HG03342 (cell line): ENCODE data around the gene NPPC.
A peak's percentile ranks its signal among the peaks of the same experiment; 100 is the strongest.

ENCODE experiments used
- ATAC-seq: cut with Tn5 transposase; IDR thresholded peaks from one replicate; pipeline ENCODE4 v1.9.1; 2021; ENCODE audit warnings: mild to moderate bottlenecking, moderate library complexity; ENCODE audit not compliant: unreplicated experiment

The NPPC gene

GRCh38 chr2:231935815-231936214 is 9.6 kb upstream of the NPPC start:
- no peak for ATAC-seq

GRCh38 chr2:231935207-231935524 is 9.0 kb upstream of the NPPC start:
- no peak for ATAC-seq

GRCh38 chr2:231934441-231935206 is 8.4 kb upstream of the NPPC start:
- no peak for ATAC-seq

GRCh38 chr2:231933916-231934401 is 7.8 kb upstream of the NPPC start:
- ATAC-seq: no peak

- no peak for ATAC-seq
Measured at GRCh38 chr2:231932985-231933915, 7.1 kb upstream of the NPPC start.

- no peak for ATAC-seq
Measured at GRCh38 chr2:231932711-231932970, 6.4 kb upstream of the NPPC start.

- ATAC-seq: no peak
Measured at GRCh38 chr2:231931481-231931915, 5.3 kb upstream of the NPPC start.

DNA sequence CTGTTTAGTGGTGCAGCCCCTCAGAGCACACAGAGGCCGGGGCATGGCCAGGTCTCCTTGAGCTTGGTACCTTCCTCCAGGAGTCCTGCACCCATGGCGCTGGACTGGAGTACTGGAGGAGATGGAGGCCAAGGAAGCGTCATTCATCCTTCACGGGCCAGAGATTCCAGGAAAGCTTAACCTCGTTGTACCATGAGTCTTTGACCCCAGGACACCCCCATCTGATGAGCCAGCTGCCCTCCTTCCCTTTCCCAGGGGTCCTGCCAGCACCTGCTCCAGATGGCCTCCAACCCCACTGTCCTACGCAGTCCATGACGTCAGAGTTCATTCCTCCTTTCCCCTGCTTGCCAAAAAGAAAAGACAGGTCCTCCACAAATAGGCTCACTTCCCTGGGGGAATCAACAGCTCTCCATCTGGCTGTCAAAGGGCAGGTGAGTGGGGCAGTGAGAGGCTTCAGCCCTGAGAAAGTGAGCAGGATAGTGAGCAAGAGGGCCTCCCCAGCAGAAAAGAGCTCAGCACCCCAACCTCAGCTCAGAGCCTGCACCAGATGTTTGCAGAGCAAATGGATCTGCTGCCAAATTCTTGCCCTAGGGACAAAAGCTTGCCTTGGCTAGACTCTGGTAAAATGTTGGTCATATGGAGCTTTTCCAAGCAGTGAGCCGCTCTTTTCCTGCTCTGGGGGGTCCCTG is 4.5 kb upstream of the NPPC start:
- no peak for ATAC-seq

GRCh38 chr2:231929961-231930592 is 3.9 kb upstream of the NPPC start:
- no peak for ATAC-seq

GRCh38 chr2:231928901-231929725 is 2.9 kb upstream of the NPPC start:
- ATAC-seq: no peak

DNA sequence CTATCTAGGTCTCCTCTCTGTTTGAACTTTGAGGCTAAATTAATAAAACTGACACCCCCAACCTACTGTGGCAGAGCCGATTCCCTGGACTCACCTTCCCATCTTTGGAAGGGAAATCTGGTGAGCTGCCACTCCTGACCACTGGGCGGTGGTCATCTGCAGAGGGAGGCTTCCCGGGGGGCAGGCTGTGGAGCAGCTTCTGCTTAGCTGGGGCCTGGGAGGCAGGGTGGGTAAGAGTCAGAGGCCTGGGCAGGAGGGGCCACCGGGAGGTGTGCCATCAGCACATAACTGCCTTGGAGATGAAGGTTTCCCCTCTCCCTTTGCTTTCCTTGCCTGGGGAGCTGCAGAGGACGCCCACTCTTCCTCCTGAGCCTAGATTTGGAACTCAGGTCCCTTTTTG is 2.3 kb upstream of the NPPC start:
- ATAC-seq: no peak

- no peak for ATAC-seq
Measured at GRCh38 chr2:231927566-231927890, 1.3 kb upstream of the NPPC start.

DNA sequence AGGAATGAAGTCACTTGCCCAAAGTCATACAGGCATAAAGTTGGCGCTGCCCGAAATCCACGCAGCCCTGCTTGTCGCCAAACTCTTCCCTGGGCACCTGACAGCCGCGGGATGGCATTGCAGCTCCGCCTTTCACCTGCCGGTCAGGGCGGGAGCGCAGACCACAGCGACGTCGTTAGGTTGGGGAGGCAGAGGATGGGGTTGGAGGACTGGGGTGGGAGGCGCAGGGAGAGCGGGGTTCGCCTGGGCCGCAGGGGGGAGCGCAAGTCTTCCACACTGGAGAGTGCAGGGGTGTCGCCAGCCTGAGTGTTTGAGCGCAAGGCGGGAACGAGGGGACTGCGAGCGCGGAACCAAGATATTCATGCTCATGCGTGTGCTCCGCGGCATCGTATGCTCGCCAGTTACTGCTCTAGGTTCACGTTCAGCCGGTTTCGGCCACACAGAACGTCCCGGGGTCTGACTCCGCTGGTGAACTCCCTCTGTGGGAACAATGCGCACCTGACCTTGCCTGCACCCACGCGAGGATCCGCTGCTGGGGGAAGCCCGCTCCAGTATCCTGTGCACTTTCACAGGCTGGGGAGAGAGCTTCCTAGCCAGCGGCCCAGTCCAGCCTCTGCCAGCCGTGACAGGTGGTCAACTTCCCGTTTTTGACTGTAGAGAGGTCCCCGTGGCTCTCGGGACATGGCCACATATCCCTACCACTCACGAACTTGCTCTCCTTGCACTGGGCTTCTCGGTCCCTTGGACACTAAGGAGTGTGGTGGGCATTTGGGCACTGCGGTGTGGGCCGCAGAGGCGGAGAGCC is 767 bp upstream of the NPPC start:
- no peak for ATAC-seq

GRCh38 chr2:231925303-231926179 is 655 bp downstream of the NPPC start:
- peak; percentile 45 for ATAC-seq

DNA sequence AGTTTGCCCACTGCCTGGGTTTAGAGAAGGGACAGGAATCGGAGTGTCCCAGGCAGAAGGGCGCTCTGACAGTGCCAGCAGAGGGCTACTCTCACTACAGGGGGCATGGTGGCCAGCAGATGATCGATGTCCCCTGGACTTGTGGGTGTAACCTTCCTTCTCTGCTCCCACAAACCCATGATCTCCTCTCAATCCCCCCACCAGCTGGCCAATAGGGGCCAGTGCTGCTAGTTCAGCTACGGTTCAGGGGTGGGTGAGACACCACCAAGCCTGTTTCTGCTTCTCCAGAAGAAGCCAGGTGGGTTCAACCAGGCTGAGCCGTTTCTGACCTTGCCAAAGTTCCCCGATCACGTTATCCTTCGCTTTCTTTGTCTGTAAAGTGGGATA is 1.3 kb downstream of the NPPC start:
- no peak for ATAC-seq

DNA sequence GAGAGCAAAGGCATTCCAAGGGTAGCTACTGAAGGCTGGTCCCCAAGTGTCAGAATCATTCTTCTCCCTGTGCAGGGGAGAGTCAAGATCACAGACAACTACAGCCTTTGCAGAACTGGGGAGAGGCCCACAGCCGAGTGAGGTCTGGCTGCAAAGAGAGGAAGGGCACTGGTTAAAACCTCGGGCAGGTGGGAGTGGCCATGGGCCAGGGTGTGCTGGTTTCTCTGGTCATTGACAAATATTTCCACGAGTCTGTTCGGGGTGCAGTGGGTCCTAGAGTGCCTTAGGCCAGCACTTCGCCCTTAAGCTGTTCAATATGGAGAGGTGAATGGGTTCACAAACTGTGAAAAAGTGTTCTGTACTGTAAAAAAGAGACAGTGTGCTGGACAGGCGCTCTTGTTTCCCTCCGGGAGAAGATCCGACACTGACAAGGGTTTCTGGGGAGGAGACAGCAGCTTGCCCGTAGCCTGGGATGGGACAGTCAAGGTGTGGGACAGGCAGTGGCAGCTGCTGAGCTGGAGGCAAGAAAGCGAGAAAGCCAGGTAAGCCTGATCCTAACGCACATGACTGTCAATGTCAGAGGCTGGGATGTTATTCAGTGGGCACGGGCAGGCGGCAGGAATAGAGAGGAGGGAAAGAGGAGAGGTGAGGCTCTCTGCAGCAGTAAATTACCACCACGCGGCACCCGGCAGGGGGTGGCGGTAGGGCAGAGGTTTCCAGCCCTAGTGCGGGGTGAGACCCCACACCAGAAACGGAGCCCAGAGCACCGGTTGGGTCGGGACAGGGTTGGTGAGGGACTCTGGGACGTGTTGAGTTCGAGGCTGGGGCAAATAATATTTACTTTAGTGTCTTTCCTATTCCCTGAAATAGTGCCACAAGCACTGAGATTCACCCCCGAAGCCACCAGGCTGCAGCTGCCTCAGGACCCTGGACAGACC is 2.0 kb downstream of the NPPC start:
- ATAC-seq: no peak

- ATAC-seq: no peak
Measured at GRCh38 chr2:231923010-231923344, 3.2 kb downstream of the NPPC start.
